Fibroblast of pulmonary artery (primary cell): ENCODE results near the gene R3HDM2.

Source experiments
- DNase-seq: peaks from one replicate; pipeline ENCODE4 v3.0.0-alpha.2; 2010; ENCODE audit warnings: low read depth
- H3K4me3 ChIP-seq: replicated peaks from 2 replicates; pipeline ENCODE4 v1.5.1; 2011; ENCODE audit warnings: low read depth, mild to moderate bottlenecking, control low read depth, low read length, moderate library complexity
- CTCF ChIP-seq: IDR thresholded peaks from 2 replicates; pipeline ENCODE4 v1.5.1; 2011; ENCODE audit warnings: mild to moderate bottlenecking, control low read depth, low read length, inconsistent platforms; ENCODE audit errors: missing control alignments

R3HDM2 gene

GRCh38 chr12:57388425-57388824 lies 42.4 kb downstream of the R3HDM2 start:
- H3K4me3 ChIP-seq: no peak overlapping the region
- TF ChIP-seq CTCF: no peak
- DNase-seq: no peak

DNA sequence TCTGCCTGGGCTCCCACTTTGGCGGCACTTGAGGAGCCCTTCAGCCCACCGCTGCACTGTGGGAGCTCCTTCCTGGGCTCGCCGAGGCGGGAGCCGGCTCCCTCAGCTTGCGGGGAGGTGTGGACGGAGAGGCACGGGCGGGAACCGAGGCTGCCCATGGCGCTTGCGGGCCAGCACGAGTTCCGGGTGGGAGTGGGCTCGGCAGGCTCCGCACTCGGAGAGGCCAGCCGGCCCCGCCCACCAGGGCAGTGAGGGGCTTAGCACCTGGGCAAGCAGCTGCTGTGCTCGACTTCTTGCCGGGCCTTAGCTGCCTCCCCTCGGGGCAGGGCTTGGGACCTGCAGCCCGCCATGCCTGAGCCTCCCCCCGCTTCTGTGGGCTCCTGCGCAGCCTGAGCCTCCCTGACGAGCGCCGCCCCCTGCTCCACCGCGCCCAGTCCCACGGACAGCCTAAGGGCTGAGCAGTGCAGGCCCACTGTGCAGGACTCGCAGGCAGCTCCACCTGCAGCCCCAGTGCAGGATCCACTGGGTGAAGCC lies 44.6 kb downstream of the R3HDM2 start:
- no peak for DNase-seq
- TF ChIP-seq CTCF: no peak
- H3K4me3 ChIP-seq: no peak overlapping the region

- TF ChIP-seq CTCF: no peak
- no peak for DNase-seq
- no peak overlapping the region for H3K4me3 ChIP-seq
These were observed 45.3 kb downstream of the R3HDM2 start for GRCh38 chr12:57385586-57385985.

GRCh38 chr12:57384478-57384877 lies 46.4 kb downstream of the R3HDM2 start:
- no peak for DNase-seq
- H3K4me3 ChIP-seq: no peak overlapping the region
- no peak for TF ChIP-seq CTCF

DNA sequence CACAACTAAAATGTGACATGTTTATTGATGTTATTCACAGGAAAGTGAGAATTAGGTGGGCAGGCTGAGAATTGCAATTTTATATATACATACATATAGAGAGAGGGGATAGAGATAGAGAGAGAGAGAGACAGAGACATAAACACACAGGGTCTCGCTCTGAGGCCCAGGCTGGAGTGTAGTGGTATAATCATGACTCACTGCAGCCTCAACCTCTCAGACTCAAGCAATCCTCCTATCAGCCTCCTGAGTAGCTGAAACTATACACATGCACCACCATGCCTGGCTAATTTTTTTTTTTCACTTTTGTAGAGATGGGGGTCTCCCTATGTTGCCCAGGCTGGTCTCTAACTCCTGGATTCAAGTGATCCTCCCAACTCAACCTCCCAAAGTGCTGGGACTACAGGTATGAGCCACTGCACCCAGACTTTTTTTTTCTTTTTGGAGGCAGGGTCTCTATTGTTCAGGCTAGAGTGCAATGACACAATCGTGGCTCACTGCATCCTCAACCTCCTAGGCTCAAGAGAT lies 49.1 kb downstream of the R3HDM2 start:
- DNase-seq: no peak
- H3K4me3 ChIP-seq: no peak overlapping the region
- no peak for TF ChIP-seq CTCF

DNA sequence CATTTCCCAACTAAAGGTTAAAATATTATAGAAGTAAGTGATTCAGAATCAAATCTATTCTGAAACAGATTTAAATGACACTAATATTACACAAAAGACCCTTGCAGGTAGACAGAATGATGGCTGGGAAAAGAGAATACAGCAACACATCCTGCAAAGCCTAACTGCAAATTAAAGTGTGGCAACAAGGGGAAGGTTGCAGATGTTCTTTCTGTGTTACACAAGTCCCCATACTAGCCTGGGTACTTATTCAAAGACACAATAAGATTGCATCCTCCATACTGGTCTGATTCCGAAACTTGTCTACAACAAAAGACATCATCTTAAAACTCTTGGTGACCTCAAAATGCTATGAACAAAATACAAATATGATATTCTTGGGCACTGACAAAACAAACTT lies 50.5 kb downstream of the R3HDM2 start:
- H3K4me3 ChIP-seq: no peak overlapping the region
- no peak for DNase-seq
- no peak for TF ChIP-seq CTCF
